Nucleus accumbens (tissue), 56 donors: ENCODE data around the gene TMX1.
"Not testable (repeated sequence)": the region's sequence is repeated elsewhere in the genome, so short reads cannot be mapped to it uniquely, and the experiment has no call there.

ENCODE experiments used
- DNase-seq, 56 donors: peaks; one replicate each; lab custom pipeline; 2025; lab: John Stamatoyannopoulos, UW

Gene TMX1

GRCh38 chr14:51239813-51240803 is at the start of gene TMX1:
Gene TMX1, plus strand, starts transcription at chr14:51240247. Its CDS starts 46 bp downstream, at chr14:51240293.
- DNase-seq = peak; percentile 73 to 98 (median 93)

- DNase-seq = no peak
Measured at GRCh38 chr14:51201890-51202289, 38.2 kb upstream of the TMX1 start.

- DNase-seq = no peak
Measured at GRCh38 chr14:51202914-51203665, 37.0 kb upstream of the TMX1 start.

GRCh38 chr14:51203881-51204280 is 36.2 kb upstream of the TMX1 start:
- no peak for DNase-seq

- DNase-seq = no peak
Measured at GRCh38 chr14:51205486-51205885, 34.6 kb upstream of the TMX1 start.

- no peak for DNase-seq
Measured at GRCh38 chr14:51206462-51206861, 33.6 kb upstream of the TMX1 start.

GRCh38 chr14:51207621-51208020 is 32.4 kb upstream of the TMX1 start:
- no peak for DNase-seq

- no peak for DNase-seq
Measured at GRCh38 chr14:51208982-51209381, 31.1 kb upstream of the TMX1 start.

- no peak for DNase-seq
Measured at GRCh38 chr14:51209457-51209856, 30.6 kb upstream of the TMX1 start.

GRCh38 chr14:51210594-51210993 is 29.5 kb upstream of the TMX1 start:
- no peak for DNase-seq

GRCh38 chr14:51211149-51211548 is 28.9 kb upstream of the TMX1 start:
- DNase-seq = no peak

GRCh38 chr14:51216602-51217001 is 23.4 kb upstream of the TMX1 start:
- DNase-seq = no peak

GRCh38 chr14:51219473-51220448 is 20.3 kb upstream of the TMX1 start:
- DNase-seq = peak in 1 of 56 donors; percentile 8

GRCh38 chr14:51223463-51223862 is 16.6 kb upstream of the TMX1 start:
- not testable (repeated sequence) for DNase-seq

- DNase-seq = peak in 9 of 56 donors; percentile 1 to 47 (median 25)
Measured at GRCh38 chr14:51224551-51224950, 15.5 kb upstream of the TMX1 start.

- no peak for DNase-seq
Measured at GRCh38 chr14:51225751-51226150, 14.3 kb upstream of the TMX1 start.

GRCh38 chr14:51228391-51228790 is 11.7 kb upstream of the TMX1 start:
- no peak for DNase-seq

GRCh38 chr14:51228890-51229289 is 11.2 kb upstream of the TMX1 start:
- no peak for DNase-seq

GRCh38 chr14:51236314-51236713 is 3.7 kb upstream of the TMX1 start:
- no peak for DNase-seq

- DNase-seq = no peak
Measured at GRCh38 chr14:51240804-51241380, 845 bp downstream of the TMX1 start.
